ENCODE data around the gene DCUN1D2. TPM values are rescaled to one million over a fixed set of nuclear protein-coding genes. Genes with fewer than 3 reads are reported as not detected.
"Not testable (repeated sequence)": the region's sequence is repeated elsewhere in the genome, so short reads cannot be mapped to it uniquely, and the experiment has no call there.

Gene DCUN1D2
- total and polyA plus RNA-seq, 12 donors: 40.9 to 307 (median 219) TPM

GRCh38 chr13:113452466-113452865 is 38.0 kb downstream of the DCUN1D2 start:
- no peak for DNase-seq
- intact Hi-C loops (cut with DNase I): loop anchor here in 2 of 10 donors (2.0 to 5.0 kb wide), 3 partner anchors 38 to 50 kb away; partner anchors contain the start of gene DCUN1D2 (in 2 of the 2)

GRCh38 chr13:113451951-113452421 is 38.5 kb downstream of the DCUN1D2 start:
- no peak for TF ChIP-seq CTCF (IDR thresholded peaks at IDR 0.05)
- Histone ChIP-seq H3K4me3 (peak overlapping the region; percentile 36 to 67 (median 53)), H3K9me3 (no peaks in the 10 kb centered on the region), H3K36me3 (peaks cover 0 to 39% (median 12%) of the 10 kb centered on the region in 9 donors), H3K27me3 (no peaks in the 10 kb centered on the region), H3K4me1 (peaks cover 13 to 50% (median 27%) of the 10 kb centered on the region in 9 donors), H3K27ac (peak overlapping the region; percentile 62 to 93 (median 82))
- peak; percentile 65 to 79 (median 75) for ATAC-seq
- intact Hi-C loops (cut with DNase I): loop anchor here in 2 of 10 donors (2.0 to 5.0 kb wide), 3 partner anchors 39 to 50 kb away; partner anchors contain the start of gene DCUN1D2 (in 2 of the 2)
- 36 to 55% methylated on average over 24 of the region's 24 CpGs for WGBS, 2 donors
- DNase-seq: peak; percentile 65 to 76

More at GRCh38 chr13:113452466-113452865, 38.0 kb downstream of the DCUN1D2 start:
- Histone ChIP-seq H3K4me3 (peak overlapping the region; percentile 1 to 67 (median 53)), H3K36me3 (peaks cover 0 to 43% (median 17%) of the 10 kb centered on the region in 9 donors), H3K27me3 (no peaks in the 10 kb centered on the region), H3K27ac (peak overlapping the region; percentile 62 to 93 (median 81)), H3K4me1 (peaks cover 13 to 47% (median 25%) of the 10 kb centered on the region in 9 donors), H3K9me3 (no peaks in the 10 kb centered on the region)
- no peak for TF ChIP-seq CTCF (IDR thresholded peaks at IDR 0.05)
- 38 to 62% methylated on average over 4 of the region's 4 CpGs for WGBS, 2 donors
- ATAC-seq: no peak

- not testable (repeated sequence) for H3K9me3 ChIP-seq, H3K27me3 ChIP-seq
- TF ChIP-seq CTCF (IDR thresholded peaks at IDR 0.05): peak in 5 of 9 donors; percentile 20 to 31 (median 29)
- peaks cover 0 to 29% (median 3%) of the 10 kb centered on the region in 9 donors for H3K36me3 ChIP-seq
- 52 to 56% methylated on average over 18 of the region's 19 CpGs for WGBS, 2 donors
- ATAC-seq (peak in 1 of 8 donors; percentile 8), DNase-seq (peak in 1 of 2 donors; percentile 52)
- peaks cover 13 to 58% (median 27%) of the 10 kb centered on the region in 9 donors for H3K4me1 ChIP-seq
- intact Hi-C loops (cut with DNase I): loop anchor here in 1 of 10 donors (5.0 kb wide), 2 partner anchors 41 to 49 kb away; partner anchors contain the start of gene DCUN1D2
- H3K27ac ChIP-seq: peak overlapping the region; percentile 62 to 93 (median 82)
- H3K4me3 ChIP-seq: peak overlapping the region; percentile 36 to 67 (median 53)
These were observed 39.5 kb downstream of the DCUN1D2 start for GRCh38 chr13:113450861-113451620.

GRCh38 chr13:113450348-113450744 is 40.2 kb downstream of the DCUN1D2 start:
- not testable (repeated sequence) for H3K9me3 ChIP-seq, H3K27me3 ChIP-seq, ATAC-seq, DNase-seq
- intact Hi-C loops (cut with DNase I): loop anchor here in 1 of 10 donors (5.0 kb wide), 2 partner anchors 42 to 48 kb away; partner anchors contain the start of gene DCUN1D2
- Histone ChIP-seq H3K36me3 (peaks cover 0 to 22% (median 0%) of the 10 kb centered on the region in 9 donors), H3K27ac (peak overlapping the region in 8 of 10 donors; percentile 0 to 93 (median 78)), H3K4me1 (peaks cover 13 to 61% (median 31%) of the 10 kb centered on the region in 9 donors), H3K4me3 (peak overlapping the region in 8 of 10 donors; percentile 34 to 67 (median 56))
- 49 to 71% methylated on average over 9 of the region's 9 CpGs for WGBS, 2 donors

All from heart right ventricle (tissue), 16 donors.